Stimulated activated CD4-positive, alpha-beta T cell treated with anti-CD3 and anti-CD28 coated beads, Interleukin-12 subunit alpha, Interleukin-12 subunit beta, amount 100 ng/mL, for 4 hours (primary cell): ENCODE data around the gene OST4.
"Not testable (repeated sequence)": the region's sequence is repeated elsewhere in the genome, so short reads cannot be mapped to it uniquely, and the experiment has no call there.

Experiments
- DNase-seq: peaks from one replicate; pipeline ENCODE4 v3.0.0-alpha.2; 2020

Gene OST4

DNA sequence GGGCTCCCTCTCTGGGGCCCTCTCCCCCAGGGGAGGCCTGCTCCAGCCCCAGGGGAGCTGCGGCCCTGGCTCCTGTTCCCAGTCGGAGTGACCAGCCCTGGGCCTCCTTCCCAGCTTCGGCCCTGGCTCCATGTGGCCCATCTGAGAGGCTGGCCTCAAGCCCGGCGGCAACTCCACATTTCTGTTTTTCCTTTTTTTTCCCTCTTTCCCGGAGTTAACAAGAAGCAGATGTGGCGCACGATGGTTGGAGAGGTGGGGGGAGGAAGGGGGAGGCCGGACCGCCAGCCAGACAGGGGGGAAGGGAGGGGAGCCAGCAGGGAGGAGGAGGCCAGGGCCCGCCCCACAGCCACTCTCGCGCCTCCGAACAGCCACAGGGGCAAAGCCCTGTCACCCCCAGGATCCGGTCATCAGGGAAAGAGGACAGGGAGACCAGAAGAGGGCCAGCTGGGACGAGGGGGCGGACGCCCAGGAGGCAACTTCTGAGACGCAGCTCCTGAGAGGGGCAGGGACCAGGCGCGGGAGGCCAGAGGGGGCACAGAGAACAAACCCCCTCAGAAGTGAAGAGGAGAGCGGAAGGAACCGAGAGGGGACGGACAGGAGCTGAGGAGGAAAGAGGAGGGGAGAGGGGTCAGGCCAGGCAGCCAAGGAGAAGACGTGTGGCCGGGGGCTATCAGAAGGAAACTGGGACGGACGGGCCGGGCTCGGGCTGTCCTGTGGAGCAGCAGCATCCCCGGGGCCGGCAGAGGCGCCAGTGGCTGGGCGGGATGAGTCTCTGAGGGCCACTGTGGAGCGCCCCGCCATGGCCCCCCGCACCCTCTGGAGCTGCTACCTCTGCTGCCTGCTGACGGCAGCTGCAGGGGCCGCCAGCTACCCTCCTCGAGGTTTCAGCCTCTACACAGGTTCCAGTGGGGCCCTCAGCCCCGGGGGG, 7.1 kb upstream of the OST4 start, which contains the start of gene EMILIN1:
TSS of gene EMILIN1 (plus strand) at position 349 of the 928 bp plus-strand sequence. CDS start at position 800, 451 bp downstream.
- DNase-seq, result no peak

DNA sequence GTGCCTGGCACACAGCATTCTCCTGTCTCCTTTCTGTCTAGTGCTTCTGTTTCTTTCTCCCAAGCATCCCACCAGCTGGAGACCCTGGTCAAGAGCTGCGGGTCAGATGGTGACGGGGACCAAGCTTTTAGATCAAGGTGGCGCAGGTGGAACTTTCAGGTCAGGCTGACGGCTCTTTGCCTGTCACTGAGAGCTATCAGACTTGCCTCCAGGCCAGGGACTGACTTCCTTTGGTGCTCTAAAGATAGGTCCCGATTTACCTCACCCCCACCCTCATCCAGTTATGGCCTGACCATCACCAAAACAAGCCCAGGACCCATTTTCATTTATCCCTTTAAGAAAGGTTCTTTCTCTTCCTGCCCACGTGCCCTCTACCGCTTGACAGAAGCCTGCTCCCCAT, 5.8 kb upstream of the OST4 start:
- DNase-seq, result no peak

DNA sequence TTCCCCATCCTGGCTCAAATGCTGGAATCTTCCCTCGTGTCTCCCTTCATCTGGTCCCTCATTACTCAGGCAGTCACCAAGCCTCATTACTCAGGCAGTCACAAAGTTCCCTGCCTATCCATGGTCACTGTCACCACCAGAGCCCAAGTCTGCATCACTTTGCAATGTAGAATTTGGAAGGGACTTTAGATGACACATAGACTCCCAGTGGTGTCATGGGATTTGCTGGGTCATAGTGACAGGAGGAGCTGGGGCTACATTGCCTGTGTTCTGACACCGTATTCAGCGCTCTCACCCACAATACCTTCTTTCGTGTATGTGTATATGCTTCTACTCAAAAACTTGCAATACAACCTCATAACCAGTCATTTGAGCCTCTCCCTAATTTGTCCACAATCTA, 4.9 kb upstream of the OST4 start:
- no peak for DNase-seq

DNA sequence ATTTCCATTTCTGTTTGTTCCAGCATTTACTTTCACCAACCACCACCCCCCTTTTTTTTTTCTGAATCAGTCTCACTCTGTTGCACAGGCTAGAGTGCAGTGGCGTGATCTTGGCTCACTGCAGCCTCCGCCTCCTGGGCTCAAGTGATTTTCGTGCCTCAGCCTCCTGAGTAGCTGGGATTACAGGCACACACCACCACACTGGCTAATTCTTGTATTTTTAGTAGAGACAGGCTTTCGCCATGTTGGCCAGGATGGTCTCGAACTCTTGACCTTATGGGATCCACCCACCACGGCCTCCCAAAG, 4.1 kb upstream of the OST4 start:
- not testable (repeated sequence) for DNase-seq

DNA sequence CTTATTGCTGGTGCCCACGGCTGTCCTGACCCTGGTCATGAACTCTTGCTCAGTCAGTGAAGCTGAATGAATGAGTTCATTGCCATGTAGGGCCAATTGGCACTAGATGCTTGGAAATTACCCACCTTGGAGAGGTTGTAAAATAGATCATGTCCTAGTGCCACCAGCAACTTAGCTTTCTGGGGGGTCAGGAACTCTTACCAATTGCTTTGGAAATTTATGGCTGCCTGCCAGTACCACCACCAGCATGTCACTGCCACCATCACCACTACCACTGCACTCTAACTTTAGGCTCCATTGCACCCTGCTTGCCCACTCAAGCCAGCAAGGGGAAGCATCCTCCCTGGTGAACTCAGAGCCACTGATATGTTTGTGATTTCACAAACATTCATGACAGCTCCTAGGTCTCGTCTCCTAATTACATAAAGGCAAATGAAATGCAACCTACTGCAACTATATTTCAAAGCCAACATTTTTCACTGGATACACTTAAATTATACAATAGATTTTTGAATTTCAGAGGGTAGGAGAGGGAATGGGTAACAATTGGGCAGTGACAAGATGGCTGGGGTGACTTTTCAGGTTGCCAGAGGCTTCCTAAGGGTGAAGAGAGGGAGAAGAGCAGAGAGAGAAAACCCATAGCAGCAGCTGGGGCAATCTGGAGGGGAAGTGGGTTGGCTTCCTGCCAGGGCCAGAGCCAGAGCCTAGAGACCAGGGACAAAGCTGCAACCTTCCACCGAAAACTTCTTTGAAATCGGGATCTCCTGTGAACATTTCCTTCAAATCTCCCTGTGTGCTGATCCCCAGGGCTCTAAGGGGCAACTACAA, 3.5 kb upstream of the OST4 start:
- DNase-seq, result peak; percentile 34

DNA sequence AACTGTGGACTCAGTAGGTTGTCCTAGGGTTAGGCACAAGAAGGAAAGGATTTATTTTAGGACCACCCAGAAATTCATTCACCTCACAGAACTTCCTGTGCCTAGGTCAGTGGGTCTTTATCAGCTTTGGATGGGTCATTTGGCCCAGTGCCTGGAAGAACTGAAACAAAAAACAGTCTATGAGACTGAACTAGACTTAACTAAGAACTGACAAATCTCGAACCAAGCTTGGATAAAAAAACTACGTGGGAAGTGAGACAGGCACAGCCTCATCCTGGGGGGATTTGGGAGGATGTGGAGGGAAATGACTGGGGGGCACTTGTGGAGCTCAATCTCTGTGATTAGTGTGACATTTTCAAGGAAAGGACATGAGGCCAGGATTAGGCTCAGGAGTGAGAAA, 2.3 kb upstream of the OST4 start:
- no peak for DNase-seq

DNA sequence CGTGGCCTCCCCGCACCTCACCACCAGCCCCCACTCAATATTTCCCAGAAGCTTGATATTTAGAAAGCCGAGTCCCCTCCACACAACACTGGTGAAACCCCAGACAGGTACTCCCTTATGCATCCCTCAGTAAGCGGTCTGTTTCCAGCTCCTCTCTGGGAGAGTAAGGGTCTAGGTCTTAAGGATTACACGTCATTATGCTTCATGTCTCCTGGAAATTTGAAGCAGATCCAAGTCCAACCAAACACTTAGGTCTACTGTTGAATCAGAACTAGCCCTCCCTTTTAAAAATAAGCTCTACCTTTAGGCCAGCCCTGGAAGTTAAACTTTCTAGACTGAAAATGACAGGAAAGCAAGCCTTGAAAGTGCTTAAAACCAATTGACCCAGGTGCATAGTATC, 1.5 kb upstream of the OST4 start:
- DNase-seq, result no peak

DNA sequence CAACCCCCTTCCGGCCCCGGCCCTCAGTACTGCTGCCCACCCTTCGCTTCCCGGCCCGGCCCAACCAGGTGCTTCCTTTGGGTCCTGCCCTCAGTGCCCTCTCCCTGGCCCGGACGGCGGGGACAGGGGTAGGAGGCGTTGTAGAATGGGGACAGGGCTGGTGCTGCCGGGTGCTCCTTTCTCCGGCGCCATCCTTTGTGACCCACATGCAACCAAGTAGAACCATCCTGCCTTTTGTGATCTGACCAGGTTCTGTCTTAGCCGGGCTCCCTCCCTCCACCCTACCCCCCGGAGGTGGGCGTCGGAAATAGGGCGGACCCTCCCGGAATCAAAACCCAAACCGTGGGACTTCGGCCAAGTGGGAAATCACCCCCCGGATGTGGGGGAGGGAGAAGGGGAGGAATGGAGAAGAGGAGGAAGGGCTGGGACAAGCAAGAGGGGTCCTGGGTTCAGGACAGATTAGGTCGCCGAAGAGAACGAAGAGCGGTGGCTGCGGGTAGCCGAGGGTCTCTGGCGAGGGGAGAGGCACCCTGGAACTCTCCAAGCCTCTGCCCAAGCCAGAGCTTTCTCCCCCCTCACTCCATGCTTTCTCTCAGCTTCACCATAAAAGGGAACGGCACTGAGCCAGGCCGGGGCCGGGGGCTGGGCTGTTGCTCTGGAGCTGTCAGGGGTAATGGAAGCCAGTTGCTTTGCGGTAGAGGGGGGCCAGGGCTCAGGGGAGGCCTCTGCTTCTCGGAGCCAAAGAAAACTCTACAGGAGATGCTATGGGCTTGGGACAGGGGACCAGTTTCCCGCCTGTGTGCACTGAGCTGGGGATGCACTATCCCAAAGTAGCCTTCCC, 756 bp upstream of the OST4 start:
- peak; percentile 49 for DNase-seq

DNA sequence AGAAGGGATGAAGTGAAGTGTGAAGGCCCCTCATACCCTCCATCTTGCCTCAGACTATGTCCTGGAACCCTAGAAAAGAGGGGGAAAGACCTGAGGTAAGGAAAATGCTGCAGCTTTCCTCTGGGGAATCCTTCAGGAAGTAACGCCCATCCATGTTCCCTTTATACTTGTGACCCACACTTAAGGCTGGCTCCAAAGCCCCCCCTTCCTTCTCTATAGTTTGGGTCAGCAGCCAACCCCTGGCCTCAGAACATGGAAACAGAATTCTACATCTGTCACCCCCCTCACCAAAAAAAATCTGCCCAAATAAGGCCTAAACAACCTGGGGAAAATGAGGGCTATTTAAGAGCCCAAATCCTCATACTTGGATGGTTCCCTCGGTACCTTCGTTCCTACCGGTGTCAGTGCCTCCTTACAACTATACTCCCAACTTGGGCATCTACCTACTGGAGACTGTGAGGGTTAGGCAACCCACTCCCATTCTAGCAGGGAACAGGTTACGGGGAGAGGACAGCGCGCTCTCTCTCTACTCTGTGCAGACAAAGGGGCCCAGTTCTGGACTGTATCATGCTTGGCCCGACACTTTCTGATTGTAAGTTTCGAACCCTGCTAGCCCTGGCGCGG, 689 bp downstream of the OST4 start:
- no peak for DNase-seq

DNA sequence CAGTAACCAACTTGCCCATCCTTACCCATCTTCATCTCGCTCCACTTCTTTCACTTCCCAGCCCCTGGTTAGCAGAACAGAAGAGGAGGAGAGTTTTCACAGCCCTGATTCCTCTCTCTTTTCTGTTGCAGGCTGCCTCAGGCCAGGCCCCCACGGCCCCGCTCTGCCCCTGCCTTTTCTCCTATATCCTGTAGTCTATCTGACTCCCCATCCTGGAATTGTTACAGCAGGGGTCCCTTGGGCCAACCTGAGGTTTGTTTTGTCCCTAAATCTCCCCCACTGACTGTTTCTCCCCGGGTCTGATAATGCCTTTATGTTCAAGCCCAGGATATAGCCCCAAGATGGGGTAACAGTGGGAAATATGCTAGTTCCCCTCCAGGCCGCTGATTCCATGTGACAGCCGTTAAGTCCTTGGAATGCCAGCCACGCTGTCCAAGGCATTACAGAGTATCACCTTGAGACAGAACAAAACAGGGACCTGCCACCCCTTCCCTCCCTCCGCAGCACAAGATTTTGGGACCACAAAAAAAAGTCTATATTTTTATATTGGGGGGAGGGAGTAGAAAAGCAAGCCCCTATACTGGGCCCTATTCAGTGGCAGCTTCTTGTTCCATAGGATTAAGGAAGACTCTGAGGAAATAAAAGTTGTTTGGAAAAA, 1.4 kb downstream of the OST4 start:
- no peak for DNase-seq

DNA sequence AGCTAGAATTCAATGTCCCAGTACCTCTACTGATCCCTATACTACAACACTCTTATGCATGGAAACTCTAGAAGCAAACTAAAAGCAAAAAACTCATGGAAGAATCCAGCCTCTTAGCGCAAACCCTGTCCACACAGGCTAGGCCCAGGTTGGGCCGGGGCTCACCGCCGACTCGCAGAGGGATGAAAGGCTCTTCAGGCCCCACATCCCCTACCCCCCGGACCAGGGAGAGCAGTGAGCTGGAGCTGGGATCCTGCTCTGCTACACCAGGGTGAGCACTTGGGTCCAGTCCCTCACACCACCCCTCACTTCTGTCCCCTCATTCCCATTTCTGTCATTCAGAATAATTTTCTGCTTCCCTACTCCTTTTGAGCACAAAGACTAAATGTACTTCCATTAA, 2.0 kb downstream of the OST4 start:
- no peak for DNase-seq

DNA sequence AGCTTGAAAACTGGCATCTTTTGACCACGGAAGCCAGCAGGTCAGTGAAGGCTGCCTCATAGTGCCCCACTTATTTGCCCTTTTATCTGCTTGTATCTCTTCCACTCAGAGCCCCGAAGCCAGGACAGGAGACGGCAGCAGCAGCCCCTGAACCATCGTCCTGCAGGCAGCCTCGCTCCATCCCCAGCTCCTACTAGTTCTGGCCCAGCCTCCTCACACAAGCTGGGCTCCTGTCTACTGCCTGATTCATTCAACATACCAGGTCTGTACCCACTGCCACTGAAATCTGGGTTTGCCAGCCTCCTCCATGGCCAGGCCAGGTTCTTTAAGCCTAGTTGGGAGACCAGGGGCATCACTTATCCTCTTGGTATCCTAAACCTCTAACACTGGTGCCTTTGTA, 4.1 kb downstream of the OST4 start:
- DNase-seq, result no peak

DNA sequence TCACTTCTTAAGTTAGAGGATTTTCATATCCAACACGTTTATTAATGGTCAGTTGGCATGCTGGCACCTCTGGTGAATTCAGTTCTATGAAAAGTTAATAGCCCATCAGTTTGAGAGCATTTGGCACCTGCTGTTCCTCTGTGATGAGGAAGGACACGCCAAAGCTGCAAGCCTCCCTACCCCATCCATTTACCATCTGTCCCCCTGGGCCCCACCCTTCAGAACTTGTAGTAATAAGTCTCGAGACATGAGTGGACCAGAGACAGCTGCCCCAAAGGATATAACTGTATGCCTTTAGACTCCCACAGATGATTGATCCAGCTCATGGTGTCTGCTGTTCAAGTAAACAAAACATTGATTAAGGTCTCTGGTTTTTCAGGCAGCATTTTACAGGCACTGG, 6.3 kb downstream of the OST4 start:
- no peak for DNase-seq

DNA sequence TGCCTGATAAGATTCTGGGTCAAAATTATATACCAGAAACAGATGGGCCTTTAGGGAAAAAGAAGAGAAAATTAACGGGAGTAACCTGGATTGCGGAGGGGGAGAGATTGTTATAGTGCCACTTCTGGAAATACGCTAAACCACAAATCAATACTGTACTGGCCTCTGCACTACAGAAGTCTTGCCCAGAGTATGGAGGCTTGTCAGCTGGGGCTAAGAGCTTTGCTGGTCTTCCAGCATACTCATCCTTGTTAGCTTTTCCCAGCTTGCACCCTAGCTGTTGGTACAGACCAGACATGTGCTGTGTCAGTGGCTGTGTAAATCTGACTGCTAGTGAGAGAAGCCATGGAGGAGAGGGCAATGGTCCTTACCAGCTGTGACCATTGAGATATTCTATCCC, 11.1 kb downstream of the OST4 start:
- no peak for DNase-seq

DNA sequence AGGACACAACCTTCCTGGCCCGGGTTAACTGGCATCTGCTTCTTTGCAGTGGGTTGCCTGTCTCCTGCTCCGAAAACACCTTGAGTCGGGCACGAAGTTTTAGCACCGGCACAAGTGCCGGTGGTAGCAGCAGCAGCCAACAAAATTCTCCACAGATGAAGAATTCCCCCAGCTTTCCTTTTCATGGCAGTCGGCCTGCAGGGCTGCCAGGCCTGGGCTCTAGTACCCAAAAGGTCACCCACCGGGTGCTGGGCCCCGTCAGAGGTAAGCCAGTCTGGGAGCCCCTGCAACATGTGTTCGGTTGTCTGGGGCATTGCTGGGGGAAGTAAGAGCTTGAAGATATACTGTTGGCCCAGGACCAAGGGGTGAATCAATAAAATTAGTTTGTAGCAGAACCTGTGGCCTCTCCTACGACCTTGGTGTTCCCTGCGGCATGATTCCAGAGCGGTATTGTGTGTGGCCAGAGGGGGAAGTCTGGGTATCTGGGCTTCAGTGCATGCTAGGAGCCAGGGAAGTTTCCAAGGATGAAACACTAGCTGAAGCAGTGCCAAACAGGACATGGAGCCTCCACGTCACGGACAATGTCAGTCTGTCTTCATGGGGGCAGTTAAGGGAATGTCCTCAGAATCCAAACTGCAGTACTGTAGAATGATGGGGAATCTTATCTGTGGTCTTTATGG, 12.2 kb downstream of the OST4 start:
- no peak for DNase-seq

DNA sequence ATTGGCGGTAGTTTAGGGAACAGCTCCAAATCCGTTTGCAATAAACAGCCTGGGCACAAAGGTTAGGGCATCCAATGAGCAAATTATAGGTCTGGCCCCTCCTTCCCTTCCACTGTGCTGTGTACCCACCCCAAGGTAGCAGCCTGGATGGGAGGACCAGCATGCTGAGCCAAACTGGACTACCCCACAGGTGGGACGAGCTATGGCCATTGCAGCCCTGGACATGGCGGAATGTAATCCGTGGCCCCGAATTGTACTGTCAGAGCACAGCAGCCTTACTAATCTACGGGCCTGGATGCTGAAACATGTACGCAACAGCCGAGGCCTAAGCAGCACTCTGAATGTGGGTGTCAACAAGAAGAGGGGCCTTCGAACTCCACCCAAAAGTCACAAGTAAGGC, 13.2 kb downstream of the OST4 start:
- DNase-seq, result no peak

DNA sequence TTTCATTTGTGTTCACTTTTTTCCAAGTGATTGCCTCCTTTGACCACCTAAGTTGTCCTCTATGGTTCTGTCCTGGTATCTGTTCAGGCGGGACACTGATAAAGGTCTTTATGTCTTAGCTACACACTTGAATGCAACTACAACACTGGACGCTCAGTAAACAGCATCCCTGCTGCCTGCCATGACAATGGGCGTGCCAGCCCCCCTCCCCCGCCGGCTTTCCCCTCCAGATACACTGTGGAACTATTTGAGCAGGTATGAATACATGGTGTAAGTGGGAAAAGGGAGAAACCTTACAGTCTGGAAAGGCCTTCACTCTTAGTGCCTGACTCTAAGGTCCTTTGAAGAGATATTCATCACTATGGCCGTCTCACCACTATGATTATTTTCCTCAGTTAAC, 14.3 kb downstream of the OST4 start:
- DNase-seq, result no peak

DNA sequence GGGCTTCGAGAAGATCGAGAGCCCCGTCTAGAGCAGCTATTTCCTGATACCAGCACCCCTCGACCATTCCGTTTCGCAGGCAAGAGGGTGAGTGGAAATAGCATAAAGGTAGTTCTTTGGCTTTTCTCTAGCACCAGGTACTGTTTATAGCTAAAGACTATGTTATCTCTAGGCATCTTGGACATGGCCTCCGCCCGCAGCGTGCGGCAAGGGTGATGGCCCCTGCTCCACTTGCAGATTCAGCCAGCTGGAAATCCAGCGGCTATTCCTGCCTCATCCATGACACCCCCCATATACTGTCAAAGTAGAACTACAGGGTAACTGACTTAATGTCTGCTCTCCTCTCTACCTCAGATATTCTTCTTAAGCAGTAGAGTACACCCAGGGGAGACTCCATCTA, 16.7 kb downstream of the OST4 start:
- DNase-seq, result no peak

DNA sequence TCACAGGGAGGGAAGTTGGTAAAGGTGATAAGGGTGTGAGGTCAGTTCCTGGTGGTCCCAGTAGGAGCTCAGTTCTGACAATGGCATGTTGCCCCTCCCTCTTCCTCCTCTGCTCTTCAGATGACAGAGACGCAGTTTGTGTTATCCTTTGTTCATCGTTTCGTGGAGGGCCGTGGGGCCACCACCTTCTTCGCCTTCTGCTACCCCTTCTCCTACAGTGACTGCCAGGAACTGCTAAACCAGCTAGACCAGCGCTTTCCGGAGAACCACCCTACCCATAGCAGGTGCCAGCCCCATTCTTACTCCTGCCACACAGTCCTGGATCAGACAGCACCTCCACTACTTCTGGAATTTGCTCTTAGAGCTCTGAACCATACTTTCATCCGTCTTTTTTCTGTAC, 17.7 kb downstream of the OST4 start:
- no peak for DNase-seq

DNA sequence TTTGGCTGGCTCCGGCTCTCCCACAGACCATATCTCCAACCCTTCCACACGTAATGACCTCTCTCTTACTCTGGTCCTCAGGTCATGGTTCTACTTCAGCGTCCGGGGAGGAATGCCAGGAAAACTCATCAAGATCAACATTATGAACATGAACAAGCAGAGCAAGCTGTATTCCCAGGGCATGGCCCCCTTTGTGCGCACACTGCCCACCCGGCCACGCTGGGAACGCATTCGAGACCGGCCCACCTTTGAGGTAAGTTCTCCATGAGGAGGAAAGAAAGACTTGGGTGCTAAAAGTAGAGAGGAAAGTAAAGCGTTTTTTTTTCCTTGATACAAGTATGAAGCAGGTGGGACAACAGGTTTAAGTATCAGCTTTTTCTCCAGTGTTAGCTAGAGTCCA, 18.1 kb downstream of the OST4 start:
- DNase-seq, result no peak

DNA sequence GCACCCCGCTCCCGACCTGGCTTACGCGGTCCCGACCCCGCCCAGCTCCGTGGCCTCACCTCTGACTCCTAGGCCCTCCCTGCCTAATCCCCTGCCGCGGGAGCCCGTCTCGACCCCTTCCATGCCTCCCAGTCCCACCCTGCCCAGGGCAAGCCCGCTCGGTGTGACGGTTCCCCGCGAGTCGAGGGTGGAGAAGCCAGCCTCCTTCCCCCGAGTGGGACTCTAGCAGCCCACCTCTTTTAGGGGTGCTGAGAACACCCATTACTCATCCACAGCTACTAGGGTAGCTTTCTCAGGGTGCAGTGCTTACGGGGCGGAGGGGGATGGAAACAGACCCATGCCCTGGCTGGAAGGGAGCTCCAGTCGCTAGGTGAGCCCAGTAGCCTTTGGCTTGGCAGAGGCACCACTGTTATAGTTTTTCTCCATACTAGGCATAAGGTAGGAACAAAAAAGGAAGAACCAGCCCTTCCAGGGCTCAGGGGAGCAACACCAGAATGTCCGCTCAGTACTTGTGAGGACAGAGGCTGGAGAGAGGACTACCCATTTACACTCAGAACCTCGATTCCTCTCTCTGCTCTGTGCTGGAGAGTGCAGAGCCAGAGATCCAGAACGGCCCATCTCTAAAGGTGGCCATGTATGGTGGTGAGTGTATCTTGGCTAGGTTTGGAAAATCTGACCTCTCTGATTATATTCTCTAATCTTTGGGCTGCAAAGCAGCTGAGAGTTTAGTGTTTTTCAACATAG, 19.4 kb downstream of the OST4 start:
- peak; percentile 46 for DNase-seq
